Stimulated activated CD4-positive, alpha-beta T cell treated with anti-CD3 and anti-CD28 coated beads, TNF-alpha, amount 100 ng/mL, for 24 hours (primary cell): ENCODE measurements around the gene SBDS.

Source experiments
- DNase-seq, 3 experiments: peaks; one replicate each; pipeline ENCODE4 v3.0.0-alpha.2; 2020; ENCODE audit warnings: low read depth in 3 of 3

SBDS gene

DNA sequence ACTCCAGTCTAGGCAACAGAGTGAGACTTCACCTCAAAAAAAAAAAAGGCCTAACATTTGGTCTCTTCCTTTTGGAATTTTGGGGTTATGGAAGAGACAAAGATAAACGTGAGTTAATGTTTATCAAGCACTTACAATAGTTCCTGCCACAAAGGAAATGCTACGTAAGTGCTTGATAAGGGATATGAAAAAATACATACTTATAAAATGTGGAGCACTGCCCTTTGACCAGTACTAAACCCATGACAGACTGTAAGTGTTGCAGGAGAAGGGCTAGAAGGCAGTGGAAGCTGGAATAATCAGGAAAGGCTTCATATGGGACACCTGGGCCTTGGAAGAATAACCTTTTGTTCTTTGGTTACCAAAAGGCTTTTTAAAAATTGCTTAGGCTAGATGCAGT lies 48.8 kb downstream of the SBDS start:
- no peak for DNase-seq

DNA sequence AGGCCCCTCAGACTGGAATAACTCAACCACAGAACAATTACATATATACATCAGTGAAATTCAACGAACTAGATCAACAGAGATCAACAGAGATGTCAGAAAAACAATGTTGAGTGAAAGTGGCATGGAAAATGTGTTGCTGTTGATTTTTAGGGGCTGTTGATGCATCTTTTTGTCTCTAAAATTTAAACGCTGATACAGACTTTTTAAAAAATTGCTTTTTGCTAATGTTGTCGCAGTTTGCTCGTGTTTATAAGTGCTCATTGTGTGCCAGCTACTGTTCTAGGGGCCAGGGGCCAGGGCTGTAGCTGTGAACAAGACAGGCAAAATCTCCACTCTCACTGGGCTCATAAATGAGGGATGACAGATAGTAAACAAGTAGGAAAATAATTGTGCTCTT lies 56.1 kb downstream of the SBDS start:
- DNase-seq, result no peak

DNA sequence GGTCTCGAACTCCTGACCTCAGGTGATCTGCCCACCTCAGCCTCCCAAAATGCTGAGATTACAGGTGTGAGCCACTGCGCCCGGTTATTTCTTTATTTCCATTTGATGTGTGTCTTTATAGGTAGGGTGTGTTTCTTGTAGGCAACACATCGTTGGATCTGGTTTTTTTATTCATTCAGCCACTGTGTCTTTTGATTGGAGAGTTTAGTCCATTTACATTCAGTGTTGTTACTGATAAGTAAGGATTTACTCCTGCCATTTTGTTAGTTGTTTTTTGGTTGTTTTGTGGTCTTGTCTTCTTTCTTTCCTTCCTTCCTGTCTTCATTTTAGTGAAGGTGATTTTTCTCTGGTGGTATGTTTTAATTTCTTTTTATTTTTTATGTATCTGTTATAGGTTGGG lies 57.4 kb downstream of the SBDS start:
- DNase-seq, result no peak
